Stimulated activated CD8-positive, alpha-beta memory T cell treated with anti-CD3 and anti-CD28 coated beads, Interleukin-7, amount 100 ng/mL, for 1 hour (primary cell): Measurements from ENCODE around the gene CD226.
"Not testable (repeated sequence)": the region's sequence is repeated elsewhere in the genome, so short reads cannot be mapped to it uniquely, and the experiment has no call there.

ENCODE experiments used
- DNase-seq, 2 donors: peaks; one replicate each; pipeline ENCODE4 v3.0.0-alpha.2; 2020; ENCODE audit warnings: low read depth in 2 of 2

Gene CD226

GRCh38 chr18:69947361-69948133, at the start of gene CD226:
Gene CD226 (minus strand): TSS chr18:69947873. CDS start chr18:69947406, 467 bp downstream.
- no peak for DNase-seq

GRCh38 chr18:69996951-69997798, 49.5 kb upstream of the CD226 start:
- no peak for DNase-seq

GRCh38 chr18:69996417-69996816, 48.7 kb upstream of the CD226 start:
- no peak for DNase-seq

GRCh38 chr18:69995774-69996173, 48.1 kb upstream of the CD226 start:
- DNase-seq: no peak

GRCh38 chr18:69992776-69993175, 45.1 kb upstream of the CD226 start:
- DNase-seq: no peak

GRCh38 chr18:69987870-69988269, 40.2 kb upstream of the CD226 start:
- DNase-seq: no peak

- no peak for DNase-seq
These were observed 37.6 kb upstream of the CD226 start for GRCh38 chr18:69985239-69985638.

GRCh38 chr18:69982417-69982816, 34.7 kb upstream of the CD226 start:
- DNase-seq: no peak

- DNase-seq: no peak
These were observed 34.3 kb upstream of the CD226 start for GRCh38 chr18:69981948-69982347.

- no peak for DNase-seq
These were observed 33.5 kb upstream of the CD226 start for GRCh38 chr18:69980982-69981804.

- DNase-seq: no peak
These were observed 32.8 kb upstream of the CD226 start for GRCh38 chr18:69980509-69980908.

- DNase-seq: no peak
These were observed 31.4 kb upstream of the CD226 start for GRCh38 chr18:69978732-69979715.

- DNase-seq: not testable (repeated sequence)
These were observed 27.6 kb upstream of the CD226 start for GRCh38 chr18:69975294-69975693.

GRCh38 chr18:69974365-69974764, 26.7 kb upstream of the CD226 start:
- no peak for DNase-seq

- DNase-seq: no peak
These were observed 21.8 kb upstream of the CD226 start for GRCh38 chr18:69969491-69969890.

GRCh38 chr18:69968039-69968438, 20.4 kb upstream of the CD226 start:
- DNase-seq: no peak

GRCh38 chr18:69963196-69963595, 15.5 kb upstream of the CD226 start:
- no peak for DNase-seq

- no peak for DNase-seq
These were observed 14.0 kb upstream of the CD226 start for GRCh38 chr18:69961718-69962117.

- DNase-seq: no peak
These were observed 10.7 kb upstream of the CD226 start for GRCh38 chr18:69958422-69958821.

GRCh38 chr18:69957747-69958146, 10.1 kb upstream of the CD226 start:
- DNase-seq: no peak
